Raji (cell line): ENCODE measurements around the gene GOT2.

Experiments used
- POLR2A ChIP-seq: IDR thresholded peaks from 2 replicates; pipeline ENCODE4 v1.6.1; 2011; ENCODE audit warnings: low read depth, low read length, control low read depth; ENCODE audit not compliant: insufficient read depth

The GOT2 gene

DNA sequence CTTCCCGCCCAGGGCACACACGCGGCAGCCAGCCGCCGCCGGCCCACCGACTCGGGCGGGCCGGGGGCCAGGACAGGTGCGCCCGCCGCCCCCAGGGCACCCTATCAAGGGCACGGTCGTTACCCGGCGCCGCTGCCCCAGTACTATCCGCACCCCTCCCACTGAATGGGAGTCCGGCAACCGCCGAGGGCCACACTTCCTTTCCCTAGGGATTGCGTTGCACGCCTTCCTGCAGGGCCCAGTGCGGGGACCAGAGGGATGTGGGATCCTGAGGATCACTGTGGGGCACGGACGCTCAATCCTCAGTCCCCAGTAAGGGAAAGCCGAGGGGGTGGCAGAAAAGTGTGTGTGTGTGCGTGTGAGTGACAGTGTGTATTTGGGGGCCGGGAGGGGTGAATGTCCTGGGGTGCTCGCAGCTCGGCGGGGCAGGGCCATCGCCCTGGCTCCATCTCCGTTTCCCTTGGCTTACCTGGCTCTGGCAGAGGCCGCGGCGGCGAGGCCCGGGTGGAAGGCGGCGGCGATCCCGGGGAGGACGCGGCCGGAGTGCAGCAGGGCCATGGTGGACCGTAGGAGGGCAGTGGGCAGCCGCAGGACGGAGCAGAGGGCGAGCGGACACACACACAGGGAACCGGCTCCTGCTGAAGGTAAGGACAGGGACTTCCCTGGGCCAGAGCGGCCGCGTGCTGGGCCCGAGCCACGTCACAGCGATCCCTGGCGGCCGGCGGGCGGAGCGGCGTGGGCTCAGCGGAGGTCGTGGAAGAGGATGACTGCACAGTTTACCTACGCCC lies at the start of gene GOT2:
Gene GOT2 (minus strand): TSS at position 646 of the 788 bp plus-strand sequence. CDS start 88 bp downstream, at position 558.
- peak; percentile 91 for TF ChIP-seq POLR2A

DNA sequence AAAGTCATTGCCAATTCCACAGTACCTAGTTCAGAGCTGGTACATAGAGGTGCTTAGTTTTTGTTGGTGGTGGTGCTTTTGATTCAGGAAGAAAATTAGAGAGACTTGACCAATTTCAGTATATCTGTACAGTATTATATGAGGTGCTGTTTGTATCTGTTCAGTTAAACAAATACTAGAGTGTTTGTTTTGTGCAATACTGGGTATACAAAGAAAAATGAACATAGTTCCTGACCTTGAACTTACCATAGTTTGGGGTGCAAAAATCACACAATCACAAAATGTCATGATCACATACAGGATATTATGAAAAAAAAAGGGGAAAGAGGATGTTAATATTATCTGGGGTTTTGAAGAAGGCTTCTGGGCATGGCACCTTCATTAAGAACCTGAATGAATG lies 39.8 kb upstream of the GOT2 start:
- no peak for TF ChIP-seq POLR2A

DNA sequence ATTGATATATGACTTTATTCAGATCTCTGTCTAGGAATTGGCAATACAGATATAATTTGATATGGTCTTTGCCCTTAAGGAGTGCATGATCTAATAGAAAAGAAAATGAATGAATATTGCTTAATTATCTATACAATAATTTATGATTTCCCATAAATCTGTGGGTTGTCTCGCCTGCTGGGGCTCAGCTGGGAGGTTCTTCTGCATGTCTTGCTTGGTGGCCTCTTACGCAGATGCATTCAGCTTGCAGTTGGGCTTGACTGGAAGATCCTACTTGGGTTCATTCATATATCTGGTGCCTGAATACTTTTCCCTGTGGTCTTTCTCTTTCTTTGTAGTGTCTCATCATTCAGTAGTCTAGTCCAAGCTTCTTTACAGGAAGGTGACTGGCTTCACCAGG lies 34.0 kb upstream of the GOT2 start:
- no peak for TF ChIP-seq POLR2A

DNA sequence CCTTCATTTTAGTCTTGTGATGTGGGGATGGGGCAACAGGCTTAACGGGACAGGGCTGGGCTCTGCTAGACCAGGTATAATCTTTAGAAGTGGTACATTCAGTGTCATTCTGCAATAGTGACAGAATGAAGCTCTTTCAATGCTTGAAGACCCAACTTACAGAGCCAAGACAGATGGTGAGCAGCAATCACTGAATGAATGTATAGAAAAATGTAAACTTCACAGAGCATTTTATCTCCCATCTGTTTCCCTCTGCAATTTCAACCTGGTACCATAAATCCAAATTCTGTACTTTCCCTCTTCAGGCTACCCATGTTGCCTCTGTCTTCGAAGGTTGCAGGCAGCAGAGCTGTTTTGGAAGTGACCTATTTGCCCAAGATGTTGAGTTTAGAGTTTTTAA lies 33.5 kb upstream of the GOT2 start:
- no peak for TF ChIP-seq POLR2A

DNA sequence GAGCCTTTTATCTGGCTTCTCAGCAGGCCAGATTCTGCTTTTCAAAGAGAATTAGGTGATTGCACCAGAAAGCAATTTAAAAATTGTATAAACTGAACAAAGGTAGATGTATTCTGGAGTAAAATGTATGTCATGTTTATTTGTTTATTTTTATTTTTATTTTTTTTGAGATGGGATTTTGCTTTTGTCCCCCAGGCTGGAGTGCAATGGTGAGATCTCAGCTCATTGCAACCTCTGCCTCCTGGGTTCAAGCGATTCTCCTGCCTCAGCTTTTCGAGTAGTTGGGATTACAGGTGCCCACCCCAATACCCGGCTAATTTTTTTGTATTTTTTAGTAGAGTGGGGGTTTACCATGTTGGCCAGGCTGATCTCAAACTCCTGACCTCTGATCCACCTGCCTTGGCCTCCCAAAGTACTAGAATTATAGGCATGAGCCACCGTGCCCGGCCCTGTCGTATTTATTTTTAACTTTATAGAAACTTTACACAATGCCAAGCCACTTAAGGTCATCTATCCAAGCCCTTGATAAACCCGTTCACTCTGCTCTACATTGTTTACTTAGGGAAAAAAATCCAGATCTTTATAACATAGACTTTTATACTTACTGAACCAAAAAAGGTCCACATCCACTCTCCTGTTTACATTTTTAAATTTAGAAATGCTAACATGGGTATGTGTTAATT lies 22.7 kb upstream of the GOT2 start:
- TF ChIP-seq POLR2A = no peak

DNA sequence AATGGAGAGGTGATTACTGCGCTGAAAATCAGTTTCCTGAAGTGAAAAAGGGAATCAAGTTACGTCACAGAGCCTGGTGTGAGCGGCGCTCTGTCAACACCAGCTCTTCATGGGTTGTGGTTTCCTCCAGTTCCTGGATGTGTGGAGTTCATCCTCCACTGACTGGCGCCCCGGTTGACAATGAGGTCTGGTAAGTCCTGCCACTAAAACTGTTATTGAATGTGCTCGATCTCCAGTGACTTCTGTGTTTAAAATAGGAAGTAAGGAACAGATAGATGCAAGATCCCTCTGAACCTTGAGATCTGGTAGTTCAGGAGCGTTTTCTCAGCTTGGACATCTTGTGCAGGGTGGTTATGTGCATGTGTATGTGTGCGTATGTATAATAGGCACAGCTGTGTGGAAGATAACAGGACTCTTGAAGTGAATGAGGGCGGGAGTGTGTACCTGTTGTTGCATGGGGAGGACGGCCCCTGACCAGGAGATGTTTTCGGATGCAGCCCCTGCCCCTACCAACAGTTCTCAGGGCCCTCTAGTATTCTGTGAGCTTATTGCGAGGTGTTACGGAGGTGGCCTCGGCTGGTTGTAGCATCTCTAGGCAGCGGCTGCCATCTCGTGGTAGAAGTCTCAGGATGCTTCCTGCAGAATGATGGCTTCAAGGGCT lies 22.0 kb upstream of the GOT2 start:
- no peak for TF ChIP-seq POLR2A

DNA sequence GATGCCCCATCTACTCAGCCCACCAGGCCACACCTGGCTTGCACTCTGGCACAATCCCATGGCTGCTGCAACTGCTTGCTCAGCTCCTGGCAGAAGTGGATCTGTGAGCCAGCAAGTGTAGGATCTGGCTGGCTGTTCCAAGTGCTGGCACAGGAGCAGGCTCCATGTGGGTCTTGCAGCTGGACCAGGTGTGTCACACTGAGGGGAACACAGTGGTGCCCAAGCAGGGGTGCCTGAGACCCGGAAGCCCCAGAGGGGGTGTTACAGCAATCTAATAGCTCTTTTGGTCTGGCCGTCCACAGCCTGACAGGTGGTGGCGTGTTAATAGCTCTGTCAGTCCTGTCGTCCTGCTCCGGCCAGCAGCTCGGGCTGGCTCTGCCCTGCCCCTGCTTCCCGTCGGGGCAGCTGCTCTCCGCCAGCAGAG lies 19.6 kb upstream of the GOT2 start:
- no peak for TF ChIP-seq POLR2A

DNA sequence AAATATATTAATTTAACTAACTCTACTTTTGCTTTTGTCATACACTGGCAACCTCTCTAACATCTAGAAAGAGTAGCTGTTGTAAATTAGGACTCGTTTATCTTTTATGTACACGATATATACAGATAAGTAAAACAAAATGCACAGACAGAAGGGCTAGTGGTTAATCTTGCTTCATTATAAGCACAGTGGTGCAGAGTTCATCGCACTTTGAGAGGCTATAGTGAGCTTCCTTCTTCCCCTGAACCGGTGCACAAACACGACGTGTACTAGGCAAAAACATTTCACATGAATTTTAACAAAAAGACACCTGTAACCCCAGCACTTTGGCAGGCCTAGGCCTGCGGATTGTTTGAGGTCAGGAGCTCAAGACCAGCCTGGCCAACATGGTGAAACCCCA lies 10.4 kb upstream of the GOT2 start:
- no peak for TF ChIP-seq POLR2A

DNA sequence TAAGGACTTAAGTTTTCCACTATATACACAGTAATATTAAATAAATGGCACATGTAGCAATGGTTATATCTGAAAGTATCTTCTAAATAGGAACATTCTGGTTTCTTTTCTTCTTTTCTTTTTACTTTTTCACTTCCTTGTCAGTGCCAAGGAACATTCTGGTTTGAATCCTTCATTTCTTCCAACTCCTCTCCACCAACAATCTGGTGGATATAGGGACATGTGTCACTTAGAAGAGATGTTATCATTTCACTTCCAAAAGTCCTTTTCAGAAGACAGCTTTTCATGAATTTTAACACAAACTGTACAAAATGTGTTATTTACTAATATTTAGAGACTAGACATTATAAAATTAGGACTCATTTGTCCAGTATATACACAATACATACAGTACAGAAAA lies 7.9 kb upstream of the GOT2 start:
- TF ChIP-seq POLR2A = no peak

DNA sequence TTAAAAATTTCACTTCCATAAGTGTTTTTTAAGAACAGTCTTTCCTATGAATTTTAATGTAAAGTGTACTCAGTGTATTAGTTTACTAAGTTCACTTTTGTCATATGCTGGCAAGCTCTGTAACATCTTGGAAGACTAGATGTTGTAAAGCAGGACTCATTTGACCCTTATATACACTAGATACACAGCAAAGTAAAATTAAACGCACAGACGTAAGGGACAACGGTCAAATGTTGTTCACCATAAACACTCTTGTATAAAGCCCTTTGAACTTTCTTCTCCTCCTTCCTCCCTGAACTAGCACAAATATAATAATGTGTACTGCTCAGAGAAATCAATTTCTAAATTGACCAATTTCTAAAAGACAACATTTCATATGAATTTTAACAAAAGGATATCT lies 7.0 kb upstream of the GOT2 start:
- no peak for TF ChIP-seq POLR2A

DNA sequence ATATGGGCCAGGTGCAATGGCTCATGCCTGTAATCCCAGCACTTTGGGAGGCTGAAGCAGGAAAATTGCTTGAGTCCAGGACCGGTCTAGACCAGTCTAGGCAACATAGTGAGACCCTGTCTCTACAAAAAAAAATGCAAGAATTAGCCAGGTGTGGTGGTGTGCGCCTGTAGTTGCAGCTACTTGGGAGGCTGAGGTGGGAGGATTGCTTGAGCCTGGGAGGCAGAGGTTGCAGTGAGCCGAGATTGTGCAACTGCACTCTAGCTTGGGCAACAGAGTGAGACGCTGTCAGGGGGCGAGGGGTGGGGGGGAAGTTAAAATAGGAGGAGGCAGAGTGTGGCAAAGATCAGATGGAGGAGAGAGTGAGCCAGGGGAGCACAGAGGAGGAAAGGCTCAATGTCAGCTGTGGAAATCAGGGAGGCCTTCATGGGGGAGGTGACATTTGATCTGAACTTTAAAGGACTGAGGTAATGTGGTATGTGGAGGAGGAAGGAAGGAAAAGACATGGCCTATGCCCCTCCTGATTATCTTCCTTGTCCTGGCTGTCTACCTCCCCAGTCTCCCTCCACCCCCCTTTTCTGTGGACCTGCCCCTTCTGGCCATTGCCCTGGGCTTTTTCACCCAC lies 4.7 kb upstream of the GOT2 start:
- TF ChIP-seq POLR2A = no peak

DNA sequence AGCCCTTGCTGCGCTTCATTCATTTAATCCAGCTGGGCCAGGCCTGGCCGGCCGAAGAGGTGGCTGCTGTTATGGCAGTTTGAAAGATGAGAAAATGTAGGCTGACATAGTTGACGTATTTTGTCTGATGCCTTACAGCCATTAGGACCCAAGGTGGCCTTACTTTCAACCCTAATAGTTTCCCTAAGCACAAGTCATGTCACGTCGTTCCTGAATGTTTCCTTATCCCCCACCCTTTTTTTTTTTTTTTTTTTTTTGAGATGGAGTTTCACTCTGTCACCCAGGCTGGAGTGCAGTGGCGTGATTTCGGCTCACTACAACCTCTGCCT lies 307 bp upstream of the GOT2 start:
- no peak for TF ChIP-seq POLR2A

DNA sequence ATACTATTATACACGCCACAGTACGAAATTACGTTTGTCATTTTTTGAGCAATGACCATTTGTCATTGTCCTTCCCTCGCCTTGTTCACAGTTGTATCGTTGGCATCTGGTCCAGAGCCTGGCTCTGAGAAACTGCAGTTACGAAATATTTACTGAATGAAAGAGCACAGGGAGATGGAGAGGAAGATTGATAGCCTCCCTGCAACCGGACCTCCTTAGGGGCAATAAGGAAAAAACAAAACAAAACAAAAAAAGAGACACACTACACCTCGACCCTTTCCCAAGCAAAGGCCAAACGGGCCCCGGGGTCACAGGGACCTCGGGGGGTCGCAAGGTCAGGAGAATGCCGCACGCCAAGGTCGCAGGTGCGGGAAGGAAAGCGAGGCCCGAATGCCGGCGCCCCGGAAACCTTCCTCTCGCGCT lies 857 bp downstream of the GOT2 start:
- no peak for TF ChIP-seq POLR2A

DNA sequence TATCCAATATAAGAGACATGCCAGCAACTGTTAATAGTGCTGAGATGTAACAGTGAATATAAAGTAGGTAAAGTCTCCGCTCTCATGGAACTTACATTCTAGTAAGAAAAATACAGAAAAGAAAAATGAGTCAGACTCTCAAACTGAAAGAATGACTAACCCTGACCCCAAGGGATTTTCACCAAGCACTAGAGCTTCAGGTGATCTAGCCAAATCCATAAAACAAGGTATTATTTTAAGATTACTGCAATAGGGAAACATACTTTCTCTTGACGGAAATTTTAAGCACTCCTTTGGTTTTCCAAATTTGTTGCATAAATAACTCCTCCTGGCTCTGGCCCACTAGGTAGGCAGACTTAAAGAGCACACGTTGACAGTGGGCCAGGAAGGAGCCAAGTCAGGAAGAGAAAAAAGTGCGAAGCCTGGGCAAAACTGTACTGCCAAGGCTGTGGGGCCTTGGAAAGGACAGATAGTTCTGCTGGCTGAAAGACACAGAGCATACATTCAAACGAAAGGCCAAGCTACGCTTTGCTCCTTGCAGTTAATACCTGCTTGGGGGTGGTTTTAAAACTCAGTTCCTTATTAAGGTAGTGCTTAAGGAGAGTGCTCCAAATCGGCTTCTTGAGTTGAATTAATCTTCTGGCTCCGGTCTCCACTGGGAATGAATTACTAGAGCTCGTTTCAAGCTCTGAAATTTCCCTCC lies 1.4 kb downstream of the GOT2 start:
- TF ChIP-seq POLR2A = no peak
